PFSK-1 (cell line): ENCODE data around the gene LSAMP.

Experiments used
- POLR2AphosphoS5 ChIP-seq: IDR thresholded peaks from 2 replicates; pipeline ENCODE4 v1.6.1; 2012; ENCODE audit warnings: low read depth, mild to moderate bottlenecking, control low read depth, low read length, moderate library complexity
- SIN3A ChIP-seq: IDR thresholded peaks from 2 replicates; pipeline ENCODE4 v1.6.1; 2012; ENCODE audit warnings: mild to moderate bottlenecking, low read length, moderate library complexity, borderline replicate concordance; ENCODE audit not compliant: insufficient read depth
- TAF1 ChIP-seq: IDR thresholded peaks from 2 replicates; pipeline ENCODE4 v1.6.1; 2012; ENCODE audit warnings: low read length, control low read depth, borderline replicate concordance; ENCODE audit not compliant: insufficient read depth

- TF ChIP-seq SIN3A (no peak), TAF1 (no peak), POLR2AphosphoS5 (no peak)
Observed at GRCh38 chr3:115768661-115769060, 676.6 kb downstream of the LSAMP start.
